Bone marrow (tissue), 2 donors: Measurements from ENCODE around the gene UBE2S.
"Not testable (repeated sequence)": the region's sequence is repeated elsewhere in the genome, so short reads cannot be mapped to it uniquely, and the experiment has no call there.

Experiments used
- DNase-seq, 2 donors: peaks; one replicate each; lab custom pipeline; 2025; lab: John Stamatoyannopoulos, UW

UBE2S gene

DNA sequence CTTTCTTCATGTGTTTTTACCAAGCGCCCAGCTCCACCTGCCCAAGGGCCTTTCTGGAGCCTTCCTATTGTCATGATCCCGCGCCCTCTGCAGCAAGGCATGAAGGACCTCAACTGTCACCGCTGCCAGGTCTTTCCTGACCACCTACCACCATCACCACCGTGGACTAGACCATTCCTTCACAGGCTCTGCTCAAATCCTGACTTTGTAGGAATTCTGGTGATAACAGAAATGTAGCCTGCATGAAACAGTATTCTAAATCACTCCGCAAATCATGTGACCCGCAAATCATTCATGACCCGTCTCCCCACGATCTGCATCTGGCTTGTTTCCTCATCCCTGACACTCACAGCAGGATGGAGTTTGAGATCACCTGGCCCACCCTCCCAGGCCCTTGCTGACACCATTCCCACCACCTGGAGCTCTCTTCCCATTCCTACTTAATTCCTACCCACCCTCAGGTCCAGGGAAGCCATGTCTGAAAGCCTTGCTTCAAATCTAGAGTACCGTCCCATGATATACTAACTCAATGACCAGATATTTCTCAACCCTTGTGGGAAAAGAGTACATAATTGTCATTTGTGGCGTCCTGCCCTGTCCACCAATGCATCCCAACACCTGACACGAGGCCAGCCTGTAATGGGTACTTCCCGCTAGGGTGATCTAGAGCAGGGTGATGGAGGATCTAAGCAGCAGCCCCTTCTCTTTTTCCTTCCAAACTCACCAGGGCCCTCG, 1.3 kb downstream of the UBE2S start:
- no peak for DNase-seq

DNA sequence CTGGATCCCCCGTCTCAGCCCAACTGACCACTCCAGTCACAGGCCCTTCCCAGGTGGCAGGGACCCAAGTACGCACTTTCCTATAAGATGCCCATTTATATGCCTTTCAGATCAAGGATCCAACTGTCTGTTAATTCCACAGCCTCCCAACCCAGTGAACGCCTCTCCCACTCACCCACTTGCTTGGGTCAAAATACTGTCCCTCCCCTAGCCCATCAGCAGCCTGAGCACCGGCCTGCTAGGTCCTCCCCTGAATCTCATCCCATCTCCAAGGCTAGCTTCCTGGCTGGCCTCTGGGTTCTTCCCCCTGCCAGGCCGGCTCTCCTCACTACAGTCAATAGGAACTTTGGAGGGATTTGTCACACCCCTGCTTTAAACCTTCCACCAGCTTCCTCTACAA, 1.9 kb downstream of the UBE2S start:
- no peak for DNase-seq

DNA sequence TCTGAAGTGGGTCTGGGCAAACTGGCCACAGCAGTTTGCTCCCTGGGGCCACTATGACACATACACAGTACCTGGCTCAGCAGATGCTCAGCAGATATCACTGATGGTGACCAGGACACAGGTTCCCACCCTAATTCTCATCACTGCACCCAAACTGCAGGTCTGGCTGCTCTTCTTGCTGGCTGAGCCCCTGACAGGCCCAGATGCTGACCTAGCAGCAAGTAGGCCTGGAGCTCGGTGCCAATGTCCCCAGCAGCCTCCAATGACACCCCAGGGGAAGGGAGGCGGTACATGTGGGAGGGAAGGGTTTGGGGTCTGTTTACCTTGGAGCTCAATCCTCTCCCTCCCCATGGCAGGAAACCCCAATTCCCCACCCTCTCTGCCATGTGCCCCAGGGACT, 5.1 kb downstream of the UBE2S start:
- no peak for DNase-seq

DNA sequence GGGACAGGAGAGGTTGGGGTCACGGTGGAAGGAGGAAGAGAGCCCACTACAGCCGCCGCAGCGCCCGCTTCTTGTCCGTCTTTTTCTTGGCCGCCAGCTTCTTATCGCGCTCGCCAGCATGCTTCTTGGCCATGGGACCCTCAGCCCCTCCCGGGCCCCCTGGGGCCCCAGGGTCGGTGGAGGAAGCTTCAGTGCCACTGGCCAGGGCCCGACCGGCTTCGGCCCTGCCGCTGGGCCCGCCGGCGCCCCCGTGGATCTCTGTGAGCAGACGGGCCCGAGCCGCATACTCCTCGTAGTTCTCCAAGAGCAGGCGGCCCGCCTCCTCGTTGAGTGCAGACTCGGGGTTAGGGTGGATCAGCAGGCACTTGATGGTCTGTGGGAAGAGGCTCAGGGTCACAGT, 6.2 kb downstream of the UBE2S start:
- DNase-seq, result not testable (repeated sequence)

DNA sequence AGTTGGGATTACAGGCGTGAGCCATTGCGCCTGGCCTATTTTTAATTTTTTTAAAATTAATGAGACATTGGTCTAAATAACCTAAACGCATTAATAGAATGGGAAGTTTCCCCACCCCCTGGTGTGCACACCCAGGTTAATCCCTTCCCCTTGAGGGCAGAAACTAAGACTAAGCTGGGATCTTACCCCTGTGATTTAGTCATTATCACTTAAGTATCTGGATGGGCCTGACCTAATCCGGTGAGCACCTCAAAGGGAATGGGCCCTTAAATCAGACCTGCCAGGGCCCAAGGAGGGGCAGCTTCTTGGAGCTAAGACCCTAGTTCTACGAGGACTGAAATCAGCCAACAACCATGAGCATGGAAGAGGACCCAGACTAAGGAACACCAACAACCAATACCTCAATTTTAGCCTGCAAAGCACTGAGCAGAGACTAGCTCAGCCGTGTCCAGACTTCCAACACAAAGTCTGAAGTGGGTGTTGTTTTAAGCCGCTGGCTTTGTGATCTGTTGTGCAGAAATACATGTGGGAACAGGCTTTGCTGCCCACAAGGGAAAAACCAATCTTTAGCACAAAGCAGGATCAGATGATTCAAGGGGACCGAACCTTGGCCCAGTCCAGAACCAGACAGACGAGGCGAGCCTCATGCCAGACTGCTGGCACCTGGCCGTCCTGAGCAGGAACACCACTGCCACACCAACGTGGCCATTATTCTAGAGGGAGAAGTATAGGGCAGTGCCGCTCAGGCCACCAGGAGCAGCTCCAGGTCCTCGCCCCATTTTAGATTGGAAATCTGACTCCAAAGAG, 7.1 kb downstream of the UBE2S start:
- no peak for DNase-seq

DNA sequence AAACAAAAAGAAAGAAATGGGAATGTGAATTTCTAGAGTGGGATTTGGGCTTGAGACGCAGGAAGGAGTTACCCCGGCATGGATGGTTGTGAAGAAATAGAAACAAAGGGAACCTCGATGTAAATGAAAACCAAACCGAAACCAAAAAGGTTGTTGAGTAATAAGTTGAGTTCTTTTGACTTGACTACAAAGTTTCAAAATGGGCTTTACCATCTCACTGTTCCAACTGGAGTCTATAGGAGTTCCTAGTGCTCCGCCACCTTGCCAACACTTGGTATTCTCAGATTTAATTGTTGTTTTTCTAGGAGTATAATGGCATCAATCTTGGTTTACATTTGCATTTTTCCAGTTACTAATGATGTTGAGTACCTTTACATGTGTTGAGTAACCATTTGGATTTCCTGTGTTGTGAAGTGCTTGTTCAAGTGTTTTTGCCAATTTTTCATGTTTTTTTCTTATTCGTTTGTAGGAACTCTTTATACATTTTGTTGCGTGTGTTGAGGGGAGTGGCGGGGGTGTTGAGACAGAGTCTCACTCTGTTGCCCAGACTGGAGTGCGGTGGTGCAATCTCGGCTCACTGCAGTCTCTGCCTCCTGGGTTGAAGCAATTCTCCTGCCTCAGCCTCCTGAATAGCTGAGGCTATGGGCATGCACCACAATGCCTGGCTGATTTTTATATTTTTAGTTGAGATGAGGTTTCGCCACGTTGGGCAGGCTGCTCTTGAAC, 9.2 kb downstream of the UBE2S start:
- no peak for DNase-seq

DNA sequence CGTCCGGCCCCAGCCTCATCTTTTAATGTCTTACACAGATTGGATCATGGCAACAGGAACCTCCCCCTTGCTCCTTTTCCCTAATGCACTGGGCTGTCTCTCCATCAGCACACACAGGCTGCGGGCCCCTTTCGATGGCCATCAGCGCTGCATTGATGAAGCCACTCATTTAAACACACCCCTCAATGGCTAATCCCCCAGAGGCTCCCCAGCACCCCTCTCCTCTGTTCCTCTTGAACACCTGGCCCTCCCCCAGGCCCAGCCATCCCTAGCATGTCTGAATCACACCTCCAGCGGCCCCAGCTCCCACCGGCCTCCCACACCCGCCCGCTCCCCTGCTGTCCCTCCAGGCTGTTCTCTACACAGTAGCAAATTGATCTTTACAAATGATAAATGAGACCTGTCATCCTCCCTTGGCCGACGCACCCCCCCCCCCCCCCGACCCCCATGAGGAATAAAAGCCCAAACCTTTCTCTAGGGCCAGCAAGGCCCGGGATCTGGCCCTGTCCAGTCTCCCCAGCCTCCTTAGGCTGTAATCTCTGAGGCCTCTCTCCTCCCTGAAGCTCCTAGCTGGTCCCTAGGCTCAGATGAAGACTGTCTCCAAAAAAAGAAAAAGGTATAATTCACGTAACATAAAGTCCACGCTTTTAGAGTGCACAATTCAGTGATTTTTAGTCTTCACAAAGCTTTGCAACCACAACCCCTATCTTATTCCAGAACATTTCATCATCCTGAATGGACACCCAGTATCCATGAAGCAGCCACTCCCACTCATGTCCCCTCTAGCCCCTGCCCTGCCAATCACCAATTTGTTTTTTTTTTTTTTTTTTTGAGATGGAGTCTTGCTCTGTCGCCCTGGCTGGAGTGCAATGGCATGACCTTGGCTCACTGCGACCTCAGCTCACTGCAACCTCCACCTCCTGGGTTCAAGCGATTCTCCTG, 14.5 kb downstream of the UBE2S start:
- no peak for DNase-seq

DNA sequence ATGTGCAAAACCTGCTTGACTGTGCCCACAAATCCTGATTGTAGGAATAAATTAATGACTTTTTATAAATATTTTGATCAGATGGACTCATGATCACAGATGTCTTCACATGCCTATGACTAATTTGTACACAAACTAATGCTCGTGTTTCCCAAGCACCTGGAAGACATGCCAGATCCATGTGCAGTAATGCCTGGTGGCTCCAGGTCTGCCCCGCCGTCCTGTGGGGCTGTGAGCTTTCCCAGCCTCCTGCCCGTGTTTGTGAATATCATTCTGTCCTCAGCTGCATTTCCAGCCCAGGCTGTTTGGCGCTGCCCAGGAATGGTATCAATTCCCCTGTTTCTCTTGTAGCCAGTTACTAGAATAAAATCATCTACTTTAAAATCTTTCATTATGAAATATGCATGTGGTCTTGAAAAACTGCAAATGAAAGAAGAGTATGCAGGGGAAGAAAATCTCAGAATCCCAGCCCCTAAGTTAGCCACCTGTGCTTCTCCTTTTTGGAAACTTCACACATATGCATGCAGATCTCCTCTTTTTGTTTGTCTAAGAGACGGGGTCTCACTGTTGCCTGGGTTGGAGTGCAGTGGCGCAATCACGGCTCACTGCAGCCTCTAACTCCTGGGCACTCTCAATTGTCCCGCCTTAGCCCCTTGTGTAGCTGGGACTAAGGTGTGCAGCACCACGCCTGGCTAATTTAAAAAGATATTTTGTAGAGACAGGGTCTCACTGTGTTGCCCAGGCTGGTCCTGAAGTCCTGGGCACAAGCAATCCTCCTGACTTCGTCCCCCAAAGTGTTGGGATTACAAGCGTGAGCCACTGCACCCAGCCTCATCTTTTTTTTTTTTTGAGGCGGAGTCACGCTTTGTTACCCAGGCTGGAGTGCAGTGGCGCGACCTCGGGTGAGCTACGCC, 15.6 kb downstream of the UBE2S start:
- DNase-seq, result no peak

DNA sequence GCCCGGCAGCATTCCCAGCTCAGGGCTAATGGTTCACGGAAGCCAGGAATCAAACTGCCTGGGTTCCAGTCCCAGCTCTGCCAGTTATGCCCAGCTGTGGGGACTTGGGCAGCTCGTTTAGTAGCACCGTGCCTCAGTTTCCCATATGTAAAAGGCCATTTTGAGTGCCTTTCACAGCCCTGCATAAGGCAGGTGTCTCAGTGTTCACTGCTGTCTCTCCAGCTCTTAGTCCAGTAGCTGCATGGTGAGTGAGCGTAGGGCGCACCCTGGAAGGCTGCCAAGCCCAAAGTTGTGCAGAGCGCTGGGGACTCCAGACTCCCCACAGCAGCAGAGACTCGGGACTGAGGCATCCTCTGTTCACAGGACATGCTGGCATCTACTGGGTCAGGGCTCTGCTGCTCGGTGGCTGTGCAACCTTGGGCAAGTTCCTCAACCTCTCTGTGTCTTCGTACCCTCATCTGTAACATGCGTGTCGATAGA, 16.4 kb downstream of the UBE2S start:
- DNase-seq, result no peak

DNA sequence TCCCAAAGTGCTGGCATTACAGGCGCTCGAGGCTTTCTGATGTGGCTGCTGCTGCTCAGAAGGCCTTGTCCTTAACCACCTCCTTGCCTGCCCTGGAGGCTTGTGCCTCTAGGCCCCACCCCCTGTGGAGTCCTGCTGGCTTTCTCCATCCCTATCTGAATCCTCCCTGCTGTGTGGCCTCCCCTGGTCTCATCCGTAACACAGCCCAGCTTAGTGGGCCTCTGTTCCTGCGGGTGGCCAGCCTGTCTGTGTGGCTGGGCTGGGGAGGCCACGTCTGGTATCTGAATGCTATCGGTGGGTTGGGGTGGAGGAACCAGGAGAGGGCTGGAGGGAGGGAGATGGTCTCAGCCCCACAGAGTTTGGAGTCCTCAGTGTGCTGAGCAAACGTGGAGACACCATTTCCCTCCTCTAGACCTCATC, 17.1 kb downstream of the UBE2S start:
- DNase-seq, result no peak

DNA sequence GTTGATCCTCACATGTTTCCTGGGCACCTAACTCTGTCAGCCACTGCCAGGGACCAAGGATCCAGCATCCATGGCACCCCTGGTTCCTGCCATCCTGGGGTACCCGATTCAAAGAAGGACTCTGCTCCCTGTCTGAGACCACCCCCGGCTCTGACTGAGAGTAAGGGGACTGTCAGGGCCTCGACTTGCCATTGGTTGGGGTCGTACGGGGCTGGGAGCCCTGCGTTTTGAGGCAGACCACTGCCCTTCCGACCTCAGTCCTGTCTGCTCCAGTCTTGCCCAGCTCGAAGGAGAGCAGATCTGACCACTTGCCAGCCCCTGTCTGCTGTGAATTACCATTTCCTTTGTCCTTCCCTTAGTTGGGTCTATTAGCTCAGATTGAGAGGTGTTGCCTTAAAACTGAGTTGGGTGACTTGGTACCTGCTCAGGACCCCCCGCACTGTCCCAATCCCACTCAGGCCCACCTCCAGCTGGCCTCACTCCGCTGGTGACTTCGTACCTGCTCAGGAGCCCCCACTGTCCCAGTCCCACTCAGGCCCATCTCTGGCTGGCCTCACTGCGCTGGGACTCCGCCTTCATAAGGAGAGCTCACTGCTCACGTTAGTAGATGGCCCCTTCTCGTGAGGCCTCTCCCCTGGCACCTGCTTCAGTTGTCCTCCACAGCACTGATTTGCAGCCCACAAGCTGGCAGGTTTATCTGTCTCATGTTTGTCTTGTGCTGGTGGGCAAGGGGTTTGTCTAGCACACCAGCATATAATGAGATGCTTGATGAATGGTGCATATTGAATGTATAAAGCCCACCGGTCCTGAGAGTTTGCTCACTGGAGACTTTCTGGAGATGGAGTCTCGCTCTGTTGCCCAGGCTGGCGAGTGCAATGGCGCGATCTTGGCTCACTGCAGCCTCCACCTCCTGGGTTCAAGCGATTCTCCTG, 17.9 kb downstream of the UBE2S start:
- no peak for DNase-seq

DNA sequence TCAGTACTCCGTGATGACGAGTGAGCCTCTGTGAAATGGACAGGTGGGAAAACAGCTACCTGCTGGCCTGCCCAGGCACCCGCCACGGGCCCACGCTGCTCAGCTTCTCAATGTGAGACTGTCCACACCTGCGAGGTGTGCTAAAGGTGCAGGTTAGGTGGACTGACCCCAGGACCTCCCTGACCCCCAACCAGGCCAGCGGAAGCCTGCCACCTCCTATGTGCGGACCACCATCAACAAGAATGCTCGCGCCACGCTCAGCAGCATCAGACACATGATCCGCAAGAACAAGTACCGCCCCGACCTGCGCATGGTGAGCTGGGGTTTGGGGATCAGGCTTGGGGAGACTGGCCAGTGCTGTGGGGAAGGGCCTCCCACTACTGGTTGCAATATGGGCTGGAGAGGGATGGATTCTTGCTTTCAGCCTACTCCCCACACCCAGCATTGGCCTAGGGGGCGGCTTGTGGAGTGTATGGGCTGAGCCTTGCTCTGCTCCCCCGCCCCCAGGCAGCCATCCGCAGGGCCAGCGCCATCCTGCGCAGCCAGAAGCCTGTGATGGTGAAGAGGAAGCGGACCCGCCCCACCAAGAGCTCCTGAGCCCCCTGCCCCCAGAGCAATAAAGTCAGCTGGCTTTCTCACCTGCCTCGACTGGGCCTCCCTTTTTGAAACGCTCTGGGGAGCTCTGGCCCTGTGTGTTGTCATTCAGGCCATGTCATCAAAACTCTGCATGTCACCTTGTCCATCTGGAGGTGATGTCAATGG, 19.7 kb downstream of the UBE2S start:
- DNase-seq, result no peak

DNA sequence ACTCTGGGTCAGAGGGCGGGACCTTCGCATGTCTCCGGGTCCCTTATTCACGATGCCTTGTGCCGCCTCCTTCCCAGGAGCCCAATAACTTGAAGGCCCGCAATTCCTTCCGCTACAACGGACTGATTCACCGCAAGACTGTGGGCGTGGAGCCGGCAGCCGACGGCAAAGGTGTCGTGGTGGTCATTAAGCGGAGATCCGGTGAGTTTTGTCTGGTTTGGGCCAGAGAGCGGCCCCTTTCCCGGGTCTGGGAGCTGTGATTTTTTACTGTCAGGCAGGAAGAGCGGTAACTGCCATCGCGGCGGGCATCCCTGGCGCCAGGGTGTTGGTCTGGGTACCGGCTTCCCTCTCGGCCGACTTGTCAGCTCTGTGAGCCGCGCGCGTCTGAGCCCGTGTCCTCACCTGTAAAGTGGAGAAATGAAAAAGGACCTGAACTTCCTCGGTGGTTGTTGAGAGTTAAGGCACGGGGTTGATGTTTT, 21.1 kb downstream of the UBE2S start:
- DNase-seq, result no peak

DNA sequence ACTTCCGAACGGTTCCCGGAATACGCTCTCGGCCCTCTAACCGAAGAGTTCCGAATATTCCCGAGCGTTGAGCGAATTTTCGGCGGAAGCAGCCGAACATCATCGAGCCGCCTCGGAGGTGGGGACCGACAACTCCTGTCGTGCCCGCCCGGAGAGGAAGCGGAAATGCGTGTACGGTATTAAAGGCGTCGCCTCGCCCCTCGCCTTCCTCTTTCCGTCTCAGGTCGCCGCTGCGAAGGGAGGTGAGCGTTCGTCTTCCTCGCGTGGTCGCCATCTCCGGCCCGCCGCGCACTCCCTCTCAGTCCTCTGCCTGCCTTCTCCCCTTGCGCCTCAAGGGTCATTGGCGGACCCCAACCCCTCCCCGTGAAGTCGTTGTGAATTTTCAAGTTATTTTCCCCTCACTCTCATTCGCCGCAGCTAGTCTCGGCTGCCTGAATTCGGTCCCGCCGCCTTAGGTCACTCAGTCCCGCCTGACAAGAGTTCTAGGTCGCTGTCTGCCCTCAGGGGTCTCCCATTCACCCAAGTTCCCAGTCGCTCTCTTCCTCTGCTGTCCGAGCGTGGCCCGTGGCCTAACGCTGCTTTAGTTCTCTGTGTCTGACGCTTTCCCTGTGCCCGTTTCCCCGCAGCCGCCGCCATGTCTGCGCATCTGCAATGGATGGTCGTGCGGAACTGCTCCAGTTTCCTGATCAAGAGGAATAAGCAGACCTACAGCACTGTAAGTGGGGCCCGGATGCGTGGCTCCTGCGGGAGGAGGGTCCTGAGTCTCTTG, 21.7 kb downstream of the UBE2S start, which contains the start of gene RPL28:
TSS of gene RPL28 (plus strand) at position 209 of the 769 bp plus-strand sequence. CDS start at position 635, 426 bp downstream.
- DNase-seq, result peak; percentile 94 to 97

DNA sequence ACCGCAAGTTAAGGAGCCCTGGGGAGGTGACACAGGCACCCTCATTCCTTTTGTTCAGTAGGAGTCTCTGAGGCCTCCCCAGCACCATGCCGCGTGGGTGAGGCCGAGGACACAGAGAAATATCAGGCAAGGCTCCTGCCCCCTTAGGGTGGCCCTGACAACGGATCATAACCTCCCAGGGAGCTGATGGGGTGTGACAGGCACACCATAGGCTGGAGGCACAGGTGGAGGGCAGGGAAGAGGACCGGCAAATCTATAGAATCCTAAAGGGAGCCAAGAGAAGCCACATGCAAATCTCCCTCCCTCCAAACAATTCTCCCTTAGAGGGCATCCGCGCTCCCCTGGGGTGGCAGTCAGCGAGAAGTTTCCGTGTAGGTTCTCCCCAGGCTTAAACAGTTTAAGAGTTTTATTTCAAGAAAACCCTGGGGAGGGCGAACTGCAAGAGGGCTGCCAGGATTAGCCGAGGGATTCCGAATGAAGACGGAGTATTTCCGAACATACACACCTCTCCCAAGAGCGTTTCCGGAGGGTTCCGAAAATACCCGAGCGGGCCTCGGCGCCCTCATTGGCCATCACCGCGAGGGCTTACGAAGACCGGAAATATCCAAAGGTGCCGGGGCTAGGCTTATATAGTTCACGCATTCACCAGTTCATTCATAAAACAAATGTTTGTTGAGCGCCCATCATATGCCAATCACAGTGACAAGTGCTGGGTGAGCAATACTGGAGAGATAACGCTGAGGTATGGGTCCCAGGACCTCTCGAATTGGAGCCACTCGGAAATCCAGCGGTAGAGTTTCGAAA, 22.5 kb downstream of the UBE2S start:
- DNase-seq, result peak; percentile 93 to 97

DNA sequence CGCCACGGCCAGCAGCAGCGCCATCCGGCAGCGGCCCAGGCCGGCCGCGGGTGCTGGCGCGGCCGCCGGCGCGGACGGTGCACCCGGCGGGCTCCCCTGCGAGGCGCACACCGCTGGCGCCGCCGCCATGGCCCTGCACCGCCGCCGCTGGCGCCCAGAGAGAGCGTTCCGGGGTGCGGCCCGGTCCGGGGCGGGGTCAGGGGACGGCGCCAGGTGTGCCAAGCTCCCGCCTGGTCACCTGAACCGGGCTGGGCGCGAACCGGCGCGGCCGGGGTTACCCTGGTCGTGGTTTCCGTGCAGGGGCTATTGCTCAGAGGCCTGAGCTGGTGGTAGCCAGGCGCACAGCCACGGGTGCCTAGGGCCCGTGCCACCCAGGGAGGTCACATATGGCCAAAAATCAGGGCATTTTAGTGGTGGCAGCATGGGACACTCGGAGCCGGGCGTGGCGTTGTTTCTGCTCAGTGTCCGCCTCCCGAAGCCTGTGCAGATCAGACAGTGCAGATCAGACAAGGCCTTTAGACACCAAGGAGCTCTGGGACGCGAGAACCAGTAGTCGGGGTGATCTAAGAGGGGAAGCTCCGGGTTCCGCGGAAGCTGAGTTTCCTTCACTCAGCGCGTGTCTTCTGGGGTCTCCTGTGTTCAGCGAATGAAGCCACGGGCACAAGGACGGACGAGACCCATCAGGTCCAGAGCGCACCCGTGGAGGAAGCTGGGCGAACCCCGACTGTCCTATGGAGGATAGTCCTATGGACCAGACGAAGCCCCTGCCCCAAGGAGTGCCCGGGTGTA, 23.3 kb downstream of the UBE2S start, which contains the start of gene TMEM238:
TSS of gene TMEM238 (minus strand) at position 162 of the 789 bp plus-strand sequence. CDS start at position 129, 33 bp downstream.
- peak in 1 of 2 donors; percentile 31 for DNase-seq
